ENCODE results near the gene KNG1.
A peak's percentile ranks its signal among the peaks of the same experiment; 100 is the strongest.

The KNG1 gene

GRCh38 chr3:186789554-186790260 lies 72.5 kb downstream of the KNG1 start:
- Mint-ChIP-seq H3K4me1 (ENCODE audit: low read depth) (peaks cover 31% of the 10 kb centered on the region), H3K36me3 (ENCODE audit: low read depth) (peaks cover 87% of the 10 kb centered on the region), H3K27ac (peak overlapping the region; percentile 31), H3K9me3 (no peaks in the 10 kb centered on the region), H3K4me3 (no peak overlapping the region), H3K27me3 (ENCODE audit: low read depth) (no peaks in the 10 kb centered on the region)
- DNase-seq (ENCODE audit: low spot score) = no peak

DNA sequence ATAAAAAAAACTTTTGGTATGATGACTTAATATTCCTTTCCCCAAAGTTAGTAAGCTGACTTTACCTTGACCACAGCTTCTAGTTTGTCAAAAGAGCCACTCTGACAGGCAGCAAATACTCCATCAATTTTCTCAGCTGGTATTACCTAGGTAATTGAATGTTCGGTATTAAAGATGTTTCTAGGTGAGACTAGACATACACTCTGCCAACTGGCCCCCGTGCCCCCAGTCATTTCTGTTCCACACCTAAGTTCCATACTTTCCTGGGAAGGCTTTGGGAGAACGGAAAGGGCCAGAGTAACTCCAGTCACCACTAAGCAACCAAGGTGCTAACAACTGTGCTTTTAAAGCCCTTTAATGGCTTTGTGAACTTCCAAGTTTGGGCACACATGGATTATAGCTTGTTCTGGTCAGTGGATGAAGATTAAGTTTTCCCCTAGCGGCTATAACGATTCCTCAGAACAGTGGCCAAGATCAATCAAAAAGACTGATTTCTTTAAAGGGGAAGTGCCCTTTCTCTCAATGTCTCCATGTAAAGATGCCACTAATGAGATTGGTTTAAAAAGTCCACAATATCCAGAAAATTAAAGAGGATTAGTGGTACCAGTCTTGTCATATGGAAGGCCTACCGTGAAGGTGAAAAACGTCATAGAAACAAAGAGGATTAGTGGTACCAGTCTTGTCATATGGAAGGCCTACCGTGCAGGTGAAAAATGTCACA lies 73.3 kb downstream of the KNG1 start:
- H3K4me1 Mint-ChIP-seq (ENCODE audit: low read depth) = peaks cover 28% of the 10 kb centered on the region
- no peak for DNase-seq (ENCODE audit: low spot score)
- no peaks in the 10 kb centered on the region for H3K27me3 Mint-ChIP-seq (ENCODE audit: low read depth)
- H3K9me3 Mint-ChIP-seq = no peaks in the 10 kb centered on the region
- no peak overlapping the region for H3K4me3 Mint-ChIP-seq
- H3K36me3 Mint-ChIP-seq (ENCODE audit: low read depth) = peaks cover 81% of the 10 kb centered on the region
- H3K27ac Mint-ChIP-seq = no peak overlapping the region
